Activated CD8-positive, alpha-beta memory T cell treated with anti-CD3 and anti-CD28 coated beads, Interleukin-2, amount 50 U/mL, for 4 hours (primary cell): ENCODE measurements around the gene THRB.

Experiments used
- DNase-seq: peaks from one replicate; pipeline ENCODE4 v3.0.0-alpha.2; 2020

The THRB gene

DNA sequence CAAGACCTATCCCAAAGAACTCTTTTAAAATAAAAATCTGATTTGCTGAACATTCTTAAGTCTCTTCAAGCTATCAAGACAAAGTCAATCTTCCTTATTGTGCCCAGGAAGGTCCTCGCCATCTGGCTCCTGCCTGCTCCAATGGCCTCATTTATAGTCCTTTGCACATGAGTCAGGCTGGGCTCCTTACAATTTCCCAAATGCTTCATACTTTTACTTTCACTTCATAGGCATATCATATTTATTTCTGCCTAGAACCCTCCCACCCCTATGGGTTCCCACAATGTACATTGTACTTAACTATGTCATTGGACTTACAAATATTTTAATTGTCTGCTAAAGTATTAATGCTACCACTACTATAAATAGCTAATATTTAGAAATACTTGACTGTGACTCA, 9.1 kb downstream of the THRB start:
- no peak for DNase-seq

GRCh38 chr3:24483873-24484272, 10.8 kb downstream of the THRB start:
- DNase-seq = no peak

DNA sequence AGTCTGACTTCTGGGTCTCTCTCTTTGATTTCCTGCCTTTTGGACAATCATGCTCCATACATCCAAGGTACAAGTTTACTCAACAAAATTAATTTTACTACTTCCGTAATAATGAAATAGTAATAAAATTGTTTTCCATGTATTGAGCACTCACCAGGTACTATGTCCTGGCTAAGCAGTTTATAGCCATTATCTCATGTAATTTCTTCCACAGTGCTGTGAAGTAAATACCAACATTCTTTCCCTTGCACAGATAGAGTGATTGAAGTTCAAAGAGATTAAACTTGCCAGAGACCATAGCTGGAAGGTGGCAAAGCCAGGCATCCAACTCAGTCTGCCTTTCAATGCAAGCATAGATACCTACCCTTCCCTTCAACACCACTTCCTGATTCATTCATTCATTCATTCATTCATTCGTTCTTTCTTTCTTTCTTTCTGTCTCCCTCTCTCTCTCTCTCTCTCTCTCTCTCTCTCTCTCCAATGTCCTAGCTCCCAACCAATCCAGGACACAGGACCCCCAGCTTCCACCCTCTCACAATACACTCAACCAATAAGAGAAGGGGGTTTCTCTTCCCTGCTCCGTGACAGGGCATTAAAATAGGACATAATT, 12.4 kb downstream of the THRB start:
- no peak for DNase-seq

DNA sequence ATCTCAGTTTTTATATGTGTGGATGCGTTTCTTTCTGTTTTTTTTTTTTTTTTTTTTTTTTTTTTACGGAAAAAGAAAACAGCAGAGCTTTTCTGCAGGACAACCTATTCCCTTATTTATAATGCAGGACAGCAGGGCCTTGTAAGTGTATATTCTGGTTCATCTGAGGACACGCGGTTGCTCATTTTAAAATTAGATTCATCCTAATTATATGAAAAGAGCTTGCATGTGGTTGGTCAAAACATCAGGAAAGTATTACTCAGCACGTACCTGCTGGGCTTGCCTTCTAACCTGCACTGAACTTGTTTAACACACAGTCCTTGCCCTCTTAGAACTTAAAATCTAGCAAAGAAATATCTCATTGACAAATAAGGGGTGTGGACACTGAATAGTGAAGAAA, 13.5 kb downstream of the THRB start:
- no peak for DNase-seq

DNA sequence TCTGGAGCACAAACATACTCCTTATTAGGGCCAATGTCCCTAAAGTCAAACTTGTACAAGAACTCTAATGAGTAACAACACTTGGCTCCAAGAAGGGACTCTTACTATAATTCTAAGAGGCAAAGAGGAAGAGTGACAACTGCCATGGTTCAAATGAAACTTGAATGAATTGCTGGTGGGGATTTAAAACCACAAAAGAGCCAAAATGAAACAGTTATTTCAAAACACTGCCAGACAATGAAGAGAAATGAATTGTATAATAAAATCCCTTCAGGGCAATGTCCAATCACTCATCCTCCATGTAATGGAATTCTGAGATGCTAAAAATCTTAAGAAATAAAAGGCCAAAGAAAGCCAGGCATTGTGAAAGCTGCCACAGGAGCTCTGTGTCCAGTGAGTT, 14.2 kb downstream of the THRB start:
- no peak for DNase-seq

DNA sequence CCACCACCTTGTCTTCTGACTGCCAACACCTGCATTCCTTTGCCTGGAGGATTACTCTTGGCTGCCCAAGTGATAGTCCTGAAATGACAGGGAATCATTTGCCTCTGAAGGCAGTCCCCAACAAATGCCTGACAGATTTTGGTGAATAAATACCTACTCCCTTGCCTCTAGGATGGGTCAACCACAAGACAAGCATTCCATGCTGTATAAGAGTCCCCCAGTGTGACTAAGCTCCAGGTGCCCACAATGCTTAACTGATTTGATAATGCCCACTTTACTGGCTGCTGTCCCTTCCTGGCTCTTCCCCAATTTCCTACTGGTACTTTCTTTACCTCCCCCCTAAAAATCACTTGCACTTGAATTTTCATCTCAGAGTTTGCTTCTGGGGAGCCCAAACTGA, 14.8 kb downstream of the THRB start:
- DNase-seq = no peak

GRCh38 chr3:24476871-24477656, 17.6 kb downstream of the THRB start:
- no peak for DNase-seq

GRCh38 chr3:24475925-24476324, 18.7 kb downstream of the THRB start:
- DNase-seq = no peak

GRCh38 chr3:24474862-24475261, 19.8 kb downstream of the THRB start:
- no peak for DNase-seq

DNA sequence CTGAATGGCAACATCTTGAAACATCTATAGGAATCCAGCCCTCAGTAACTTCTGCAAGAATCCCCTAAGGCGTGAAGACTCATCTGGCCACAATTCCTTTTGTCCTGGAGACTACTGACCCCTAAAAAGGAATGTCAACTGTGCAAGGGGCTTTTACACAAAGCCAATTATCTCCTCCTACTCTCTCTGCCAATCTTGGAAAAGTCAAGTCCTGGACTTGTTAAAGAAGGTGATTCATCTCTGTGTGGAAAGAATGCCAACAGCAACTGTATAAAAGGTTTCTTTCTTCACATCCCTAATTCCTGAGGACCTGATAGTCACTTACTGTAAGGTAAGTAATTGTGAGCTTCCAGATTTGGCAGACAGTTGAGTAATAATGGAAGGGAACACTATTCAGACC, 22.3 kb downstream of the THRB start:
- no peak for DNase-seq

DNA sequence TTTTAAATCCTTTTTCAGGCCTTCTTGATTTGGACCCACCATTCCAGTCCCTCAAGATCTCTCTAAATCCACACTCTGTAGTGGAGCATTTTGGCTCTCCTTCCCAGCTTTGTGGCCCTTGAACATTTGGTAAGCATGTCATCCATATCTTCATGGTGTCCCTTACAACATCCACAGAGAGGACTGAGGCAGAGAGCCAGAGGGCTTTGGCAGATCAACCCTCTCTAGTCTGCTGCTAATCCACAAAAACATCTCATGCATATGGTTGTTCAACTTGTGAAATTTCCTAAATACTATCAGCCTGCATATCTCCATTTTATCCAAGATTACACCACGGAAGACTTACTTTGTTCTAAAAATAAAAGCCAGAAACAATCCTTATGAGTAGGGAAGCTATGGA, 23.2 kb downstream of the THRB start:
- no peak for DNase-seq

DNA sequence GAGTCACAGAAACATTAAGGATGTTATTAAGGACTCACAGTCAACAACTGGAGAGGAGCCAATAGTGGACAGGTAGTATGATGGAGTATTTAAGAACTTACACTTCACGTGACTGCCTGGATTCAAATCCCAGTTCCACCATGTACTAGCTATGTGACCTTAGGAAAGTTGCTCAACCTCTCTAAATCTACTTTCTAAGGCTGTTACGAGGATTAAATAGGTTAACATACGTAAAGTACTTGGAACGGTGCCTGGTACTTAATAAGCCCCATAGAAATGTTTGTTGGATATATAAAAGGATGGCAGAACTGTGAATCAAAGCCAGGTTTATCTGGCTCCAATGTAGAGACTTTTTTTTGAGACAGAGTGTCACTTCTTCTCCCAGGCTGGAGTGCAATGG, 24.4 kb downstream of the THRB start:
- no peak for DNase-seq

DNA sequence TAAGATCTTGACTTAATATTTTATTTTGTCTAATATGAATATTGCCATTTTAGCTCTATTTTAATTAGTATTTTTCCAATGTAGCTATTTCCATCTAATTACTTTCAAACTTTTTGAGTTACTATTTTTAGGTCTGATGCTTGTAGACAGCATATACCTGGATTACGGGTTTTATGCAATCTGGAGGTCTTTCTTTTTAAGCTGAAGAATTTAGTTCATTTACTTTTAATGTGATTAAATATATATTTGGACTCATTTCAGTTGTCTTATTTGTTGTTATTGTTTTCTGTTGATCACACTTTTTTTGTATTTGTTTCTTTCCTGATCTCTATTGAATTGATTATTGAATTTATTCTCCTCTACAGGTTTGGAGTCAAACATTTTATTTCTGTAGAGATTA, 30.3 kb downstream of the THRB start:
- no peak for DNase-seq

DNA sequence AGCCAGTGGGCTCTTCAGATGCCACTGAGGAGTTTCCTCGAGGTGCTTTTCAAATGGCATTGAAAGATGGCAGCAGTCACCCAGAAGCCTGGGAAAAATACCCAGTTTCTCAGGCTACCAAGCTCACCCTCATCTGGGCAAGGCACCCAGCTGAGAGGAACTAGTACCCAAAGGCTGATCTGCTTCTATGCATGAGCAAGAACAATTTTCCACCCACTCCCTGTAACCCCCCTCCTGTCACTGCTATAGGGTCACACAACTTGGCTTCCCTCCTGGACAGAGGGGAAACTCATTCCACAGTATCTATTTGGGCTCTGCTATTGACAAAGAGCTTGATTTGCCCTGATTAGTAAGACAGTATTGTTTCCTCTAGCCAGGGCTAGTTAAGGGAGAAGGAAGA, 31.9 kb downstream of the THRB start:
- DNase-seq = no peak

GRCh38 chr3:24460974-24461373, 33.7 kb downstream of the THRB start:
- DNase-seq = no peak

- DNase-seq = no peak
Observed at GRCh38 chr3:24457719-24458118, 36.9 kb downstream of the THRB start.

GRCh38 chr3:24454856-24455255, 39.8 kb downstream of the THRB start:
- no peak for DNase-seq

- no peak for DNase-seq
Observed at GRCh38 chr3:24454393-24454792, 40.3 kb downstream of the THRB start.

DNA sequence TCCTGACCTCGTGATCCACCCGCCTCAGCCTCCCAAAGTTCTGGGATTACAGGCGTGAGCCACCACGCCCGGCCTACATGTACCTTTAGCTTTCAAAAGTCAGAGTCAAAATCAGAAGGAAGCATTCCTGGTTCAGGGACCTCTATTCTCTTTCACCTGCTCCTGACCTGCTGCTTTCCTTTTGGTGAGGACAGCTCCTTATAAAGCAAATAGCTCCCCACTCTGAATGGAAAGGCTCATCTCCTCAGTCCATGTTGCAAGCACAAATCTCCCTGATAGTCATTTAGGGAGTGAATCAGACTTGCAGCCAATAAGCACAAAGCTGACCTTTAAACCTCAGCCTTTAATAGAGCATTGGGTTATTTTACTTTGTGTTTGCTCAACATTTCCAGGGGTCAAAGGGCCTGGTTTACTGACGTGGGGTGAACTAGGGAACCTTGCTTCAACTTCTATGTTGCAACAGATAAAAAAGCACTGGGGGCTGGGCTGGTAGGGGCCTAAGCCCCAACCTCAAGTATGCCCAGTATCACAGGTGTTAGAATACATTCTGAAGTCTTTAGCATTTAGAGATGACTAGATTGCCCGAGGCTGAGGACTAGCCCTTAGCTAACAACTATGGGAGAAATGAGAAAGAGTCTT, 43.1 kb downstream of the THRB start:
- DNase-seq = no peak

GRCh38 chr3:24450160-24450907, 44.3 kb downstream of the THRB start:
- DNase-seq = no peak

DNA sequence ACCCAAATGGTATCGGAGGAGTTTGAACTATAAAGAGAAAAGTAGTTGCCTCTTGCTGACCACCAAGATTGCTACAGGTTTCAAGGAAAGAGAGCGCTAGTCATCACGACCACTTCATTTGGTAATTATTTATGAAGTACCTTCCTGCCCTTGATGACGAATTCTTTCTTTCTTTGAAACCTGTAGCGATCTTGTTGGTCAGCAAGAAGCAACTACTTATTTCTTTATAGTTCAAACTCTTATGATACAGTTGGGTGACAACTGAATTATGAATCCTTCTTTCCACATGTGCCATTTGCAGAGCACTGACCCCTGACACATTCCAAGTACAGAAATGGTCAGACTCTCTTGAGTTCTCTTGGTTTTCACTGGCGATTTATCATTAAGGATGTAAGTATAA, 46.8 kb downstream of the THRB start:
- no peak for DNase-seq

DNA sequence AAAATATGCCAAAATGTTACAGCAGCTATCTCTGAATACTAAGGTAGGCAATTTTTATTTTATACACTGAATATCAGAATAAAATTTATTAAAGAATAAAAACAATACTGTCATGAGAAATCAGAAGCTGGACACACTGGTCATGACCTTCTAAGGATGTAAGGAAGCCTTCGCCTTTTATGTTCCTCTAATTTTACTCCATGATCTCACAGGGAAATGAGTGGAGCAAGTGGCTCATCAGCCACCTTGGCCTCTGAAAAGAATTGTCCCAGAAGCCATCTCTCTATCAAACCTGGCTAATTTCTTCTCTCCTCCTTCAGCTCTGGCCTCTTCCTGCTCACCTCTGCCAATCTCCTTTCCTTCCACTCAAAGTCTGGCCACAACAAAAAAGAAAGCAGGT, 48.6 kb downstream of the THRB start:
- DNase-seq = no peak

GRCh38 chr3:24443476-24443875, 51.2 kb downstream of the THRB start:
- no peak for DNase-seq
